Omental fat pad (tissue), 4 donors: Measurements from ENCODE around the gene CD68. TPM values are rescaled to one million over a fixed set of nuclear protein-coding genes. Genes with fewer than 3 reads are reported as not detected.

ENCODE experiments used
- ATAC-seq: fragments of 150-250 bp; one replicate; pipeline ENCODE4 v1.9.1; 2016; ENCODE audit warnings: mild to moderate bottlenecking, moderate library complexity; ENCODE audit not compliant: low FRiP score
- DNase-seq: peaks from one replicate; pipeline ENCODE4 v3.0.0-alpha.2; 2019; ENCODE audit warnings: low spot score
- CTCF ChIP-seq, 3 donors: fragments of 450-650 bp; IDR thresholded peaks; one replicate each; pipeline ENCODE4 v1.5.1; 2016 to 2017; ENCODE audit warnings: antibody characterized with exemption in 3 of 3, mild to moderate bottlenecking in 3 of 3, moderate library complexity in 2 of 3
- total RNA-seq, 4 donors: library from RNA; depleted of rRNA; stranded (reverse); fragments of >200 nt; gene quantifications; one replicate each; pipeline ENCODE4 v1.1.0, GENCODE V29; 2016

The CD68 gene
- total RNA-seq, 4 donors from 2014 or later: 99.1 to 321 (median 191) TPM

GRCh38 chr17:7570351-7570750 lies 9.1 kb upstream of the CD68 start:
- DNase-seq (no peak), ATAC-seq (no peak)
- TF ChIP-seq CTCF (IDR thresholded peaks at IDR 0.05): no peak

- no peak for ATAC-seq
- no peak for DNase-seq
These were observed 7.2 kb upstream of the CD68 start for GRCh38 chr17:7572338-7572587.

GRCh38 chr17:7572588-7573323 lies 6.7 kb upstream of the CD68 start:
- DNase-seq (peak; percentile 98), ATAC-seq (peak; percentile 93)
- no peak for TF ChIP-seq CTCF (IDR thresholded peaks at IDR 0.05)

More at GRCh38 chr17:7572338-7572587, 7.2 kb upstream of the CD68 start:
- TF ChIP-seq CTCF (IDR thresholded peaks at IDR 0.05): no peak

- peak; percentile 15 for ATAC-seq
- no peak for DNase-seq
- no peak for TF ChIP-seq CTCF (IDR thresholded peaks at IDR 0.05)
These were observed 5.9 kb upstream of the CD68 start for GRCh38 chr17:7573324-7574080.

DNA sequence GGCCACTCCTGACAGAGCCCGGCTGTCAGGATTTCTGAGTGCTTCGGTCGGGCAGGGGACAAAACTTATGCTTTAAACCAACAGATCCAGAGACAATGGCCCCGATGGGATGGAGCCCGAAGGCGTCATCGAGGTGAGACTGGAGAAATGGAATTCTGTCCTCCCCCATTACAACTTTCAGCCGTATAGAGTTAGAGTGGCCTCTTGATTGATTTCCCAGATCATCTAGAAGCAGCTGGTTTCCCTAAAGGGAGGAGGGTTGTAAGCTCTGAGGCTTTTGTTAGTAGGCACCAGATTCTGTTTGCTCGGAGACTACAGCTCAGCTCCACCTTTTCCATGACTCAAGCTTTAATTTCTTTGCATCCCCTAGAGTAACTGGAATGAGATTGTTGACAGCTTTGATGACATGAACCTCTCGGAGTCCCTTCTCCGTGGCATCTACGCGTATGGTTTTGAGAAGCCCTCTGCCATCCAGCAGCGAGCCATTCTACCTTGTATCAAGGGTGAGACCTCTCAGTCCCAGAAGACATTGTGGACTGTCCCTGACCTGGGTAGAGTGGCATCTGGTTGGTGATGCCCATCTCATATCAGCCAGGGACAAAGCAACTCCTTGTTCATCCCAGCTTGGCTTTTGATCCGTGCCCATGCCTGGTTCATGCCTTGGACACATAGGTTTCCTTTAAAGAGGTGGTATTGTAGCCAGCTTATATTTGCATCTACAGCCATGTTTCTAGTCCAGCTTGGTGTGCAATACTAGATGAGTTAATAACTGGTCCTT lies 5.1 kb upstream of the CD68 start:
- TF ChIP-seq CTCF (IDR thresholded peaks at IDR 0.05): no peak
- ATAC-seq: no peak

GRCh38 chr17:7575481-7575883 lies 4.0 kb upstream of the CD68 start:
- ATAC-seq (no peak), DNase-seq (no peak)
- TF ChIP-seq CTCF (IDR thresholded peaks at IDR 0.05): no peak

More for the DNA sequence above, 5.1 kb upstream of the CD68 start:
- DNase-seq: no peak
